BLaER1 (cell line): ENCODE data around the gene SLC4A1AP.

Experiments used
- H3K27ac ChIP-seq: shearing (Covaris generic); formaldehyde crosslinking; 2 replicates; pipeline ENCODE4 v1.8.1; 2022
- H3K27me3 ChIP-seq: shearing (Covaris generic); formaldehyde crosslinking; 2 replicates; pipeline ENCODE4 v1.8.1; 2022
- H3K36me3 ChIP-seq: shearing (Covaris generic); formaldehyde crosslinking; 2 replicates; pipeline ENCODE4 v1.8.1; 2022
- H3K4me1 ChIP-seq: shearing (Covaris generic); formaldehyde crosslinking; 2 replicates; pipeline ENCODE4 v1.8.1; 2022
- H3K4me2 ChIP-seq: shearing (Covaris generic); formaldehyde crosslinking; 2 replicates; pipeline ENCODE4 v1.8.1; 2022
- H3K4me3 ChIP-seq: shearing (Covaris generic); formaldehyde crosslinking; 2 replicates; pipeline ENCODE4 v1.8.1; 2022
- H3K9ac ChIP-seq: shearing (Covaris generic); formaldehyde crosslinking; 2 replicates; pipeline ENCODE4 v1.8.1; 2022
- H3K9me3 ChIP-seq: shearing (Covaris generic); formaldehyde crosslinking; 2 replicates; pipeline ENCODE4 v1.8.1; 2022
- H4K20me1 ChIP-seq: shearing (Covaris generic); formaldehyde crosslinking; 2 replicates; pipeline ENCODE4 v1.8.1; 2022
- Cebpa-rat ChIP-seq: shearing (Covaris generic); IDR thresholded peaks from 2 replicates; pipeline ENCODE4 v1.8.1; 2022

The SLC4A1AP gene

DNA sequence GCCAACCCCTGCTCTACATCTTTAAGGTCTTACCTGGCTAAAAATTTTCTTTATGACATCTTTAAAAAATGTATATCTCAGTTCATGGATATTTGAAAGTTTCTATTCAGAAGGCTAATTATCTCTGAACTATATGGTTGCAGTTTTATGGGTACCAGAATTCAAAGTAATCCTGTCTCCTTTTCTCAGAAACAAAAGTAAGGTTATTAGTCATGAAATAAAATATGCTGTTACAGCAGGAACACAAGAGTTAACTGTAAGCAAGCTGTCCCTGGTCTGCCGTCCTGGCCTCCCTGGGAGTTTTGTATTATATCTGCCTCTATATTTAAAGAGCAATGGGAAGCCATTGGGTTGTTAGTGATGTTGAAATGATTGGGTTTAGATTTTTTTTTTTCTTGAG, 34.0 kb downstream of the SLC4A1AP start:
- H4K20me1 ChIP-seq = no peaks in the 10 kb centered on the region

DNA sequence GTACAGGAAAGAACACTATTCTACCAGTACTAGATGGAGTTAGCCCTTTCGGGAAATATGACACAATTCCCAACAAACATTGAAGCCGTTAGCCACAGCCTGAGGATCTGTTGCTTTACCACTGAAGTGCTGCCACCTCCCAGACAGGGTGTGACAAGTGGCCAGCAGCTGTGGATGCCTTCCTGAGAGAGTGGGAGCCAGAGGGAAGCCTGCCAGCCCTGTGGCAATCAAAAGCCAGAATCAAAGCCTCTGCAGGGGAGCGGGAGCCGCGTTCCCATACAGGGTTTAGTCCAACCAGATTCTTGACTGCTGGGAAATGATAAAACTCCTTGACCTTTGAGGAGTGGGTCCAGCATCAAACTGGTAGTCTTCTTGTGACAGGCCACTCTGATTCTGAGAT, 38.0 kb downstream of the SLC4A1AP start:
- no peak overlapping the region for H3K4me2 ChIP-seq
- no peaks in the 10 kb centered on the region for H4K20me1 ChIP-seq
- H3K9ac ChIP-seq = no peak overlapping the region
- H3K27me3 ChIP-seq = no peaks in the 10 kb centered on the region
- no peak for TF ChIP-seq Cebpa-rat
- H3K4me1 ChIP-seq = peaks cover 4% of the 10 kb centered on the region; the same call in 1 of the 2 replicates
- H3K36me3 ChIP-seq = peaks cover 6% of the 10 kb centered on the region
- H3K27ac ChIP-seq = no peak overlapping the region
- no peak overlapping the region for H3K4me3 ChIP-seq
- no peaks in the 10 kb centered on the region for H3K9me3 ChIP-seq

More for the DNA sequence above, 34.0 kb downstream of the SLC4A1AP start:
- Histone ChIP-seq H3K9me3 (no peaks in the 10 kb centered on the region), H3K27ac (no peak overlapping the region), H3K4me2 (no peak overlapping the region), H3K4me3 (no peak overlapping the region), H3K27me3 (no peaks in the 10 kb centered on the region), H3K36me3 (peaks cover 34% of the 10 kb centered on the region), H3K4me1 (no peaks in the 10 kb centered on the region), H3K9ac (no peak overlapping the region)
- no peak for TF ChIP-seq Cebpa-rat

DNA sequence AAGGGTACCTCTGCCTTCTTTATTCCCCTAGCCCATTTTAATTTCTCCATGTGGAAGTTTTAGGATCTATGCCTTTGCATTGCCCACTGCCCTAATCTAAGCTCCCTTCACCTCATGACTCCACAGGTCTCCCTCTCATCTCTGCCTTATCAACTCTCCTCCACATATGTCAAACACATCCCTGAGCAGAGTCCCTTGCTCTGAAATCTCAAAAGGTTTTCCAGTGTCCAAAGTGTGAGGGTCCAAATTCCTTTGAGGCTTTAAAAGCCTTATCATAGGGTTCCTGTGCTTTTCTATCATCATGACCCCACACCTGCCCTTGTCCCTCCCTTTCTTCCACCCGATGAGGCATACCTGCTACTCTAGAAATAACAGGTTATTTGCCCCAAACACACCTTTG, 38.6 kb downstream of the SLC4A1AP start:
- H3K36me3 ChIP-seq = no peaks in the 10 kb centered on the region
- H3K4me2 ChIP-seq = no peak overlapping the region
- no peaks in the 10 kb centered on the region for H3K9me3 ChIP-seq
- no peak for TF ChIP-seq Cebpa-rat
- H3K27ac ChIP-seq = no peak overlapping the region
- peaks cover 4% of the 10 kb centered on the region; the same call in 1 of the 2 replicates for H3K4me1 ChIP-seq
- no peak overlapping the region for H3K9ac ChIP-seq
- no peak overlapping the region for H3K4me3 ChIP-seq
- H4K20me1 ChIP-seq = no peaks in the 10 kb centered on the region
- no peaks in the 10 kb centered on the region for H3K27me3 ChIP-seq

DNA sequence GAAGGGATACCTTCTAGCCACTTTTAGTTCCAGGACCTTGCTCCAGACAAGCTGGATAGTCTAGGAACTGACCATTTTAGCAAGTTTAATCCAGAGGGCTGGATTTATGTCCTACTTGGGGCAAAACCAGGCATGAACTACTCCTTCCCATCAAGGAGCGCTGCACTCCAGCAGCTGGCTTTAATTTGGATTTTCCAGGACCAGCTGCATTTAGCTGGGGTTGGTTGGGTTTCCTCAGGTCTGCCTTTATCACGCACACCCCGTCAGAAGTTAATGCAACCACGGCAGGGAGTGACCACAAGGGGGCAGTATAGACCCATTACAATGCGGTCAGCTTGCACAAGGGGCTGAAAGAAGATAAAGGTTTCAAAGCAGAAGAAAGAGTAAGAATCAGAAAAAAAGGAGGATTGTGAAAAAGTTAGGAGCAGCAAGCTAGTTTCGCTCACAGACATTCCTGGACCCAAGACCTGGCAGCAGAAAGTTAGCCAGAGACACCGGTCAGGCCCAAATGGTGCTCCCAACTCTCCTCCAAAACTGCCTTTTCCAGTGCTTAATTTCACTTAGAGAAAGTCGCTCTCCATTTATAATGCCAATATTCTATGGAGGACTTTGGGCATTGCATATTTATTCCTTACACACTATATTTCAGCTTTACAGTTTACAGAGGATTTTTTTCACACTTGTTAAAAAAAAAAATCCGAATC, 40.1 kb downstream of the SLC4A1AP start:
- H3K9ac ChIP-seq = no peak overlapping the region
- H3K36me3 ChIP-seq = no peaks in the 10 kb centered on the region
- H3K4me2 ChIP-seq = no peak overlapping the region
- H3K27ac ChIP-seq = no peak overlapping the region
- no peak overlapping the region for H3K4me3 ChIP-seq
- TF ChIP-seq Cebpa-rat = no peak
- peaks cover 4% of the 10 kb centered on the region; the same call in 1 of the 2 replicates for H3K4me1 ChIP-seq
- no peaks in the 10 kb centered on the region for H3K9me3 ChIP-seq
- no peaks in the 10 kb centered on the region for H4K20me1 ChIP-seq
- H3K27me3 ChIP-seq = no peaks in the 10 kb centered on the region

DNA sequence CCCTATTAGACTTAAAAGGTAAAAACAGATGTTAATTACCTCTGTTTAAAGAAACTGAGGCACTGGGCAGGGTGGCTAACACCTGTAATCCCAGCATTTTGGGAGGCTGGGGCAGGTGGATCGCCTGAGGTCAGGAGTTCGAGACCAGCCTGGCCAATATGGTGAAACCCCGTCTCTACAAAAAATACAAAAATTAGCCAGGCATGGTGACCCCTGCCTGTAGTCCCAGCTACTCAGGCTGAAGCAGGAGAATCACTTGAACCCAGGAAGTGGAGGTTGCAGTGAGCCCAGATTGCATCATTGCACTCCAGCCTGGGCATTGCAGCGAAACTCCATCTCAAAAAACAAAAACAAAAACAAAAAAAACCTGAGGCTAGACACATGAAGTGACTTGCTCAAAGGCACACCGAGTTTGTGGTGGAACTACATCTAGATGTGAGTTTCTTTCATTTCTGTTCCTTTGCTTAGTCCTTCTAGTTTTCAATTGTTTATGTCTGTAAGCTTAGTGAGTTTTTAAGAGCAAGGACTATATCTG, 40.7 kb downstream of the SLC4A1AP start:
- peaks cover 4% of the 10 kb centered on the region; the same call in 1 of the 2 replicates for H3K4me1 ChIP-seq
- H3K27ac ChIP-seq = no peak overlapping the region

DNA sequence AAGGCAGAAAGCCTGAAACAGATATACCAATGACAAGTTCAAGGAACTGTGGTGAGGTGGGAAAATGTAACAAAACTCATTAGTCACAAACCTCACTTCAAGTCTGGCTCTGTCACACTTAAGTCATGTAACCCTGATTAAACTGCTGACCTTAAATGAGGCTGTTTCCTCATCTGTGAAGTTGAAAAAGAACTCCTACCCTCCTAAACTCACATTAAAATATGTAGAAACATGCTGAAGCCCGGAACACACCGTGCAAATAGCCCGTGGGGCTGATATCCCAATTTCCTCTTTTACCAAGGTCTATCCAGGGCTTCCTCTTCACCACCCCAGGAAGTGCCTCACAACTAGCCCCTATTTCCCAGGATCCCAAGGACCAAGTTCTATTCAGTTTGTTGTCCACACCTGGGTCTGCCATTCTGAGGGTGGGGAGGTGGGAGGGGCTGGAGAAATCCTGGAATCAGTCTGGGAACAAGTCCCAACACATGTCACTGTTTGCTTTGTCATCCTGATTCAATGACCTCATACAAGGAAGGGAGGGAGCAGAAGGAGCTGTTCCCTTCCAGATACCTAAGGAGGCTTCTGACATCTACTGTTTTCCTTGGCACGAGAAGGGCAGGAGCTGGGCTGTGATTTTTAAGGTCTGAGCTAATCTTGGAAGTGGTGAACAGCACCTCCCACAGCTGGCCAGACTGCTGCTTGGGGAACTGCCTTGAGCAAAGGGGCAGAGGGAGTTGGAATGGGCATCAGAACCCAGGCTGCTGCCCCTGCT, 42.3 kb downstream of the SLC4A1AP start:
- TF ChIP-seq Cebpa-rat = no peak
- H3K9ac ChIP-seq = no peak overlapping the region
- H3K4me3 ChIP-seq = no peak overlapping the region
- H3K4me1 ChIP-seq = peaks cover 4% of the 10 kb centered on the region; the same call in 1 of the 2 replicates
- H3K4me2 ChIP-seq = no peak overlapping the region
- no peaks in the 10 kb centered on the region for H4K20me1 ChIP-seq
- no peaks in the 10 kb centered on the region for H3K36me3 ChIP-seq
- H3K27me3 ChIP-seq = no peaks in the 10 kb centered on the region
- H3K9me3 ChIP-seq = no peaks in the 10 kb centered on the region
- no peak overlapping the region for H3K27ac ChIP-seq

More for the DNA sequence above, 40.7 kb downstream of the SLC4A1AP start:
- no peak for TF ChIP-seq Cebpa-rat
- Histone ChIP-seq H3K4me3 (no peak overlapping the region), H3K27me3 (no peaks in the 10 kb centered on the region), H3K9ac (no peak overlapping the region), H4K20me1 (no peaks in the 10 kb centered on the region), H3K36me3 (no peaks in the 10 kb centered on the region), H3K4me2 (no peak overlapping the region), H3K9me3 (no peaks in the 10 kb centered on the region)

DNA sequence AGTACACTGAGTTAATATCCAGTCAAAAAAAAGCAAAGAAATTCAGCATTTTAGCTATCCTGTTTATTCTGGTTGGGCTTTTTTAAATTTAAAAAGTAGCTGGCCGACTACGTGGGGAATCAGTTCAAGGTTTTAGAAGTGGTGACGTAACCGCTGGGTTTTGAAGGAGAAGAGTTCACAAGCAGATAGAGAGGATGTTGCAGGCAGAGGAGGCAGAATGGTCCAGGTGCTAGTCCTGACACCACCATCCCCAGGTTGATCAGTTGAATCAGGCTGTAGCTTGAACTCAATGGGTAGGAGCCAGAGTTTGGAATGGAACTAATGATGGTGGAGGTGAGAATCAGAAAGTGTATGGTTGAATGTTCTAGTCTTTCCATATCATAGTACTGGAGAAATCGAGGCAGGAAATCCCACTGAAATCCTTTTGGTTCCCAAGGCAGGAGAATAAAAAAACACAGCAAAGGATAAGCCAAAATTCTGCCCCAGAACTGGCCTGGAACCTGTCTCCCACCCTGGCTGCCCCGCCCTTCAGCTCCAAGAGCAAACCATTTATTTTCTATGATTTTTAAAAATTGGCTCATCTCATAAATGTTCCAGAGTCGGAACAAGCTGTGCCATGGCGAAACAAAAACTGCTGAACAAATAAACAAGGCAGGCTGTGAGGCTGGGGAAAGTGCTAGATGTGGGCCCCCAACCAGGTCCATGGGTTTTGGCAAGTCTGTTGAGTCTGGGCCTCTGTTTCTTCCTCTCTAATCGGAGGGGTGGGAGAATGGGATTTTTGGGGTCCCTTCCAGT, 44.0 kb downstream of the SLC4A1AP start:
- Histone ChIP-seq H3K9ac (no peak overlapping the region), H3K36me3 (no peaks in the 10 kb centered on the region), H3K4me2 (no peak overlapping the region), H3K4me1 (peaks cover 4% of the 10 kb centered on the region; the same call in 1 of the 2 replicates), H4K20me1 (no peaks in the 10 kb centered on the region), H3K27ac (no peak overlapping the region), H3K27me3 (no peaks in the 10 kb centered on the region), H3K9me3 (no peaks in the 10 kb centered on the region), H3K4me3 (no peak overlapping the region)
- TF ChIP-seq Cebpa-rat = no peak

DNA sequence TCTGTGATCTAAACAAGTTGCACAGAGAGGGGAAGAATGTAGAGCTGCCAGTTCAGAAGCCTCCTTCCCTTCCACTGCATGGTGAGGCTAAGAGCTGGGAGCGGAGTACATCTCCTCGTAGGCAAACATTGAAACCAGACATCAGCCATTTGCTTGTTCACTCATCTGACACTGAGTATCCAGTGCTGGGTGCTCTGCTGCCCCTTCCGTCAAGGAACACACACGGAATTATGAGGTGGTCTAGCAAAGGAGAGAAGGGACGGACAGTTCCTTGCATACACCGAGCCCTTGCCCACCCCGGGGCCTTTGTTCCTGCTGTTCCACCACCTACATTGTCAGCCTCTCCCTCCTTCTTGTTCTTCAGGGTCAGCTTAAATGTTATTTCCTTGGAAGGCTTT, 44.6 kb downstream of the SLC4A1AP start:
- Histone ChIP-seq H3K4me1 (peaks cover 4% of the 10 kb centered on the region; the same call in 1 of the 2 replicates), H3K9me3 (no peaks in the 10 kb centered on the region), H3K4me2 (no peak overlapping the region), H4K20me1 (no peaks in the 10 kb centered on the region), H3K27ac (no peak overlapping the region), H3K9ac (no peak overlapping the region), H3K27me3 (no peaks in the 10 kb centered on the region), H3K36me3 (no peaks in the 10 kb centered on the region), H3K4me3 (no peak overlapping the region)
- TF ChIP-seq Cebpa-rat = no peak

DNA sequence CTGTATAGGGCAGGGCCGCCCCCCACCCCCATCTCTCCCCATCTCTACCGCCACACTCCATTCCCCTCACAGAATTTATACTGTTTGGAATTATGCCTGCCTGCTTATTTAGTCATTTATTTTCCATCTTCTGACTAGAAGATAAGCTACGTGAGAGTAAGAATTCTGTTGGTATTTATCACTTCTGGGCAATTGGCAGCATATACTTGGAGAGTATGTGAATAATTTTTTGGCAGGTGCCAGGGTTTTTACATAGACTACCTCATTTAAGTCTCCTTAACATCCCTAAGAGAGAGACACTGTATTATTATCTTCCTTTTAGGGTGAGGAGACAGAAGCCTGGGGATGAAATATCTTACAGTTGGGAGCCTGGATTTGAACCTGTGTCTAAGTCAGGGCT, 45.0 kb downstream of the SLC4A1AP start:
- Histone ChIP-seq H3K4me2 (no peak overlapping the region), H3K9ac (no peak overlapping the region), H3K4me1 (peaks cover 4% of the 10 kb centered on the region; the same call in 1 of the 2 replicates), H3K9me3 (no peaks in the 10 kb centered on the region), H3K27me3 (no peaks in the 10 kb centered on the region), H3K36me3 (no peaks in the 10 kb centered on the region), H3K27ac (no peak overlapping the region), H4K20me1 (no peaks in the 10 kb centered on the region), H3K4me3 (no peak overlapping the region)
- no peak for TF ChIP-seq Cebpa-rat
